IMR-90 (cell line): ENCODE data around the gene SHROOM3.

Experiments
- CTCF ChIP-seq: conservative IDR thresholded peaks from 2 replicates; pipeline ENCODE4 v1.5.1; 2012; ENCODE audit warnings: mild to moderate bottlenecking, low read depth, low read length, improper control_type of control experiment
- POLR2A ChIP-seq: IDR thresholded peaks from 2 replicates; pipeline ENCODE4 v1.6.1; 2012; ENCODE audit warnings: mild to moderate bottlenecking, low read depth, low read length

DNA sequence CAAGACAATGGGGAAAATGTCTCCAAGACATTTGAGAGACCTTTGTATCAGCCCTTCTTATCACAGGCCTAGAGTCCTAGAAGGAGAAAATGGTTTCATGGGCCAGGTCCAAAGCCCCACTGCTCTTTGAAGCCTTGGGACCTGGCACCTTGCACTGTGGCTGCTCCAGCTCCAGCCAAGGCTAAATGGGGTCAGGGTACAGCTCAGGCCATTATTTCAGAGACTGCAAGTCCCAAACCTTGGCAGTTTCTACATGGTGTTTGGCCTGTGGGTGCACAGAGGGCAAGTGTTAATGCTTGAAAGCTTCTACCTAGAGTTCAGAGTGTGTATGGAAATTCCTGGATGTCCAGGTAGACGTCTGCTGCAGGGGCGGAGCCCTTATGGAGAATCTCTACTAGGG, 28.5 kb downstream of the SHROOM3 start:
- TF ChIP-seq CTCF (no peak), POLR2A (no peak)
